Measurements from ENCODE around the gene SAP30BP.

Gene SAP30BP

GRCh38 chr17:75743625-75744206, 76.6 kb downstream of the SAP30BP start:
- no peak for DNase-seq

GRCh38 chr17:75748706-75749105, 81.6 kb downstream of the SAP30BP start:
- no peak for DNase-seq

- DNase-seq, result peak; percentile 68 to 87 (median 77)
Observed at GRCh38 chr17:75749545-75750389, 82.6 kb downstream of the SAP30BP start.

- no peak for DNase-seq
Observed at GRCh38 chr17:75750661-75751423, 83.7 kb downstream of the SAP30BP start.

- no peak for DNase-seq
Observed at GRCh38 chr17:75751676-75752404, 84.7 kb downstream of the SAP30BP start.

- DNase-seq, result no peak
Observed at GRCh38 chr17:75752405-75752709, 85.2 kb downstream of the SAP30BP start.

- DNase-seq, result no peak
Observed at GRCh38 chr17:75752802-75753513, 85.8 kb downstream of the SAP30BP start.

GRCh38 chr17:75753514-75754377, 86.6 kb downstream of the SAP30BP start:
- peak; percentile 52 to 72 (median 59) for DNase-seq

- no peak for DNase-seq
Observed at GRCh38 chr17:75754378-75755204, 87.5 kb downstream of the SAP30BP start.

GRCh38 chr17:75755205-75755901, 88.2 kb downstream of the SAP30BP start:
- DNase-seq, result no peak

GRCh38 chr17:75755990-75756389, 88.9 kb downstream of the SAP30BP start:
- DNase-seq, result no peak

GRCh38 chr17:75756451-75757085, 89.4 kb downstream of the SAP30BP start:
- no peak for DNase-seq

- no peak for DNase-seq
Observed at GRCh38 chr17:75757086-75757681, 90.0 kb downstream of the SAP30BP start.

Measured in T-helper 1 cell (primary cell).